HepG2 (cell line): ENCODE measurements around the gene DCUN1D3. TPM values are rescaled to one million over a fixed set of nuclear protein-coding genes. Genes with fewer than 3 reads are reported as not detected.

ENCODE experiments used
- BCL6 ChIP-seq: IDR thresholded peaks from 2 replicates; pipeline ENCODE4 v1.6.1; 2016; ENCODE audit warnings: missing genetic modification reagents, missing compliant biosample characterization
- EHMT2 ChIP-seq: fragments of 200-600 bp; sonication (generic); IDR thresholded peaks from 2 replicates; pipeline ENCODE4 v1.7.0; 2017; ENCODE audit warnings: antibody characterized with exemption, low read depth, low read length, borderline replicate concordance
- EZH2 ChIP-seq: conservative IDR thresholded peaks from 2 replicates; pipeline ENCODE4 v1.6.1; 2012; ENCODE audit warnings: mild to moderate bottlenecking, low read depth, low read length, moderate library complexity
- JARID2 ChIP-seq: sonication (generic); formaldehyde crosslinking; IDR thresholded peaks from 2 replicates; pipeline ENCODE4 v1.8.1; 2023; ENCODE audit warnings: missing genetic modification reagents, inconsistent platforms; ENCODE audit not compliant: insufficient replicate concordance
- MXI1 ChIP-seq: IDR thresholded peaks from 3 replicates; pipeline ENCODE4 v1.6.1; 2012; ENCODE audit warnings: low read depth, low read length, inconsistent platforms, borderline replicate concordance
- NCOR1 ChIP-seq: fragments of 200-600 bp; sonication (generic); IDR thresholded peaks from 2 replicates; pipeline ENCODE4 v1.7.0; 2017; ENCODE audit warnings: antibody characterized with exemption, low read length, borderline replicate concordance
- NFIB ChIP-seq: sonication (generic); formaldehyde crosslinking; IDR thresholded peaks from 2 replicates; pipeline ENCODE4 v1.9.0; 2021; ENCODE audit warnings: missing genetic modification reagents, mild to moderate bottlenecking, borderline replicate concordance
- SMAD3 ChIP-seq: sonication (generic); formaldehyde crosslinking; IDR thresholded peaks from 2 replicates; pipeline ENCODE4 v1.4.0; 2020; ENCODE audit warnings: missing genetic modification reagents
- SMC3 ChIP-seq: IDR thresholded peaks from 2 replicates; pipeline ENCODE4 v1.6.1; 2011; ENCODE audit warnings: low read length, improper control_type of control experiment
- SNAI1 ChIP-seq: sonication (generic); formaldehyde crosslinking; IDR thresholded peaks from 2 replicates; pipeline ENCODE4 v1.5.0; 2020; ENCODE audit warnings: mild to moderate bottlenecking, missing genetic modification reagents, borderline replicate concordance
- SRSF1 ChIP-seq: fragments of 200-400 bp; formaldehyde crosslinking; optimal IDR thresholded peaks from 2 replicates; pipeline ENCODE3; 2017; ENCODE audit warnings: mild to moderate bottlenecking, low read depth, low read length, moderate library complexity
- STAT5B ChIP-seq: sonication (generic); formaldehyde crosslinking; IDR thresholded peaks from 2 replicates; pipeline ENCODE4 v1.4.0; 2020; ENCODE audit warnings: missing genetic modification reagents
- THAP9 ChIP-seq: sonication (generic); formaldehyde crosslinking; IDR thresholded peaks from 2 replicates; pipeline ENCODE4; 2020; ENCODE audit warnings: missing genetic modification reagents, mild to moderate bottlenecking, borderline replicate concordance
- TP53 ChIP-seq: sonication (generic); formaldehyde crosslinking; conservative IDR thresholded peaks from 2 replicates; pipeline ENCODE4 v1.4.0; 2020; ENCODE audit warnings: missing genetic modification reagents
- ZFP36L2 ChIP-seq: sonication (generic); formaldehyde crosslinking; IDR thresholded peaks from 2 replicates; pipeline ENCODE4 v1.4.0; 2020; ENCODE audit warnings: missing genetic modification reagents
- ZNF12 ChIP-seq: sonication (generic); formaldehyde crosslinking; IDR thresholded peaks from 2 replicates; pipeline ENCODE4 v1.5.0; 2020; ENCODE audit warnings: missing genetic modification reagents
- ZNF326 ChIP-seq: sonication (generic); formaldehyde crosslinking; IDR thresholded peaks from 2 replicates; pipeline ENCODE4 v1.4.0; 2020; ENCODE audit warnings: missing genetic modification reagents, borderline replicate concordance
- ZNF383 ChIP-seq: sonication (generic); formaldehyde crosslinking; IDR thresholded peaks from 2 replicates; pipeline ENCODE4 v1.4.0; 2020; ENCODE audit warnings: missing genetic modification reagents, mild to moderate bottlenecking, borderline replicate concordance
- ZNF414 ChIP-seq: sonication (generic); formaldehyde crosslinking; IDR thresholded peaks from 2 replicates; pipeline ENCODE4 v1.5.0; 2020; ENCODE audit warnings: missing genetic modification reagents
- ZNF496 ChIP-seq: sonication (generic); formaldehyde crosslinking; IDR thresholded peaks from 2 replicates; pipeline ENCODE4 v1.8.1; 2023; ENCODE audit warnings: mild to moderate bottlenecking, moderate library complexity, missing genetic modification reagents; ENCODE audit not compliant: insufficient replicate concordance
- ZNF768 ChIP-seq: sonication (generic); formaldehyde crosslinking; IDR thresholded peaks from 2 replicates; pipeline ENCODE4 v1.4.0; 2020; ENCODE audit warnings: missing genetic modification reagents
- polyA plus RNA-seq, 8 experiments: library from polyadenylated mRNA; depleted of rRNA in 3 of 8; stranded (reverse) in 7 of 8; unstranded in 1 of 8; fragments of >200 nt; fragmentation: Illumina TruSeq in 4 of 8; extraction: Trizol in 4 of 8; gene quantifications; 2 replicates each; pipeline versions ENCODE4 v1.2.1 to v1.2.3, GENCODE V29; 2011 to 2016; ENCODE audit warnings: low read depth in 4 of 8, missing spikeins in 1 of 8, mixed read lengths in 1 of 8; ENCODE audit not compliant: insufficient read depth in 1 of 8
- total RNA-seq, 5 experiments: library from RNA; depleted of rRNA; stranded (reverse); fragments of >200 nt; fragmentation: Illumina TruSeq; extraction: Trizol; gene quantifications; 2 replicates each; pipeline ENCODE4 v1.2.3, GENCODE V29; 2016; ENCODE audit warnings: low read depth in 1 of 5
- TF ChIP-seq, protein P1 (sequence below): sonication (generic); formaldehyde crosslinking; IDR thresholded peaks from 2 replicates; pipeline ENCODE4 v1.8.0; 2022; ENCODE audit warnings: missing genetic modification reagents, mild to moderate bottlenecking, moderate library complexity, borderline replicate concordance
- TF ChIP-seq, protein P2 (sequence below): IDR thresholded peaks from 2 replicates; pipeline ENCODE4 v1.6.1; 2016; ENCODE audit warnings: low read depth

The DCUN1D3 gene
- total and polyA plus RNA-seq, 2 of the 13 experiments (the other 11 are each of a cell fraction or from before 2014, with no cell fraction given): 5.0 to 19.3 TPM

GRCh38 chr16:20849589-20850390 is 50.4 kb downstream of the DCUN1D3 start (continued):
- no peak for TF ChIP-seq STAT5B
- TF ChIP-seq TP53: no peak
- no peak for TF ChIP-seq EZH2
- TF ChIP-seq THAP9: no peak
- no peak for TF ChIP-seq ZNF768 (CRISPR knock-in tag)
- TF ChIP-seq NCOR1: no peak
- TF ChIP-seq ZNF326 (CRISPR knock-in tag): no peak
- peak; percentile 99 for TF ChIP-seq SMC3
- TF ChIP-seq ZNF383 (CRISPR knock-in tag): 0 out of 2 replicates have a peak, but pooled peaks have one; percentile 61
- TF ChIP-seq, protein P1, sequence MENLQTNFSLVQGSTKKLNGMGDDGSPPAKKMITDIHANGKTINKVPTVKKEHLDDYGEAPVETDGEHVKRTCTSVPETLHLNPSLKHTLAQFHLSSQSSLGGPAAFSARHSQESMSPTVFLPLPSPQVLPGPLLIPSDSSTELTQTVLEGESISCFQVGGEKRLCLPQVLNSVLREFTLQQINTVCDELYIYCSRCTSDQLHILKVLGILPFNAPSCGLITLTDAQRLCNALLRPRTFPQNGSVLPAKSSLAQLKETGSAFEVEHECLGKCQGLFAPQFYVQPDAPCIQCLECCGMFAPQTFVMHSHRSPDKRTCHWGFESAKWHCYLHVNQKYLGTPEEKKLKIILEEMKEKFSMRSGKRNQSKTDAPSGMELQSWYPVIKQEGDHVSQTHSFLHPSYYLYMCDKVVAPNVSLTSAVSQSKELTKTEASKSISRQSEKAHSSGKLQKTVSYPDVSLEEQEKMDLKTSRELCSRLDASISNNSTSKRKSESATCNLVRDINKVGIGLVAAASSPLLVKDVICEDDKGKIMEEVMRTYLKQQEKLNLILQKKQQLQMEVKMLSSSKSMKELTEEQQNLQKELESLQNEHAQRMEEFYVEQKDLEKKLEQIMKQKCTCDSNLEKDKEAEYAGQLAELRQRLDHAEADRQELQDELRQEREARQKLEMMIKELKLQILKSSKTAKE (CRISPR knock-in tag): no peak
- TF ChIP-seq ZNF496 (CRISPR knock-in tag): no peak
- TF ChIP-seq, protein P2, sequence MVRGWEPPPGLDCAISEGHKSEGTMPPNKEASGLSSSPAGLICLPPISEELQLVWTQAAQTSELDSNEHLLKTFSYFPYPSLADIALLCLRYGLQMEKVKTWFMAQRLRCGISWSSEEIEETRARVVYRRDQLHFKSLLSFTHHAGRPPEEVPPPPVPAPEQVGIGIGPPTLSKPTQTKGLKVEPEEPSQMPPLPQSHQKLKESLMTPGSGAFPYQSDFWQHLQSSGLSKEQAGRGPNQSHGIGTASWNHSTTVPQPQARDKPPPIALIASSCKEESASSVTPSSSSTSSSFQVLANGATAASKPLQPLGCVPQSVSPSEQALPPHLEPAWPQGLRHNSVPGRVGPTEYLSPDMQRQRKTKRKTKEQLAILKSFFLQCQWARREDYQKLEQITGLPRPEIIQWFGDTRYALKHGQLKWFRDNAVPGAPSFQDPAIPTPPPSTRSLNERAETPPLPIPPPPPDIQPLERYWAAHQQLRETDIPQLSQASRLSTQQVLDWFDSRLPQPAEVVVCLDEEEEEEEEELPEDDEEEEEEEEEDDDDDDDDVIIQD: peak; percentile 51; the same call in 1 of the 2 replicates
- TF ChIP-seq MXI1: peak; percentile 54; the same call in 2 of the 3 replicates
- TF ChIP-seq EHMT2: no peak
- no peak for TF ChIP-seq SNAI1 (CRISPR knock-in tag)
- peak; percentile 41; the same call in 1 of the 2 replicates for TF ChIP-seq BCL6 (CRISPR knock-in tag)
- TF ChIP-seq ZNF12 (CRISPR knock-in tag): 0 out of 2 replicates have a peak, but pooled peaks have one; percentile 38
- TF ChIP-seq SRSF1: no peak
- 0 out of 2 replicates have a peak, but pooled peaks have one; percentile 24 for TF ChIP-seq ZNF414 (CRISPR knock-in tag)
- TF ChIP-seq ZFP36L2 (CRISPR knock-in tag): no peak
- no peak for TF ChIP-seq NFIB
- TF ChIP-seq SMAD3 (CRISPR knock-in tag): no peak; the same call in 1 of the 2 replicates
- peak; percentile 54 for TF ChIP-seq JARID2
